Tibial nerve (tissue), 3 donors: Measurements from ENCODE around the gene TMEM116.

Source experiments
- CTCF ChIP-seq, 5 experiments: fragments of 200-600 bp in 3 of 5; fragments of 450-650 bp in 2 of 5; sonication (generic) in 3 of 5; IDR thresholded peaks; one replicate each; pipeline ENCODE4 v1.5.1; 2016 to 2019; ENCODE audit warnings: antibody characterized with exemption in 5 of 5, mild to moderate bottlenecking in 3 of 5, moderate library complexity in 2 of 5
- POLR2A ChIP-seq, 2 donors: fragments of 450-650 bp; IDR thresholded peaks; one replicate each; pipeline ENCODE4 v1.6.1; 2017; ENCODE audit warnings: antibody characterized with exemption in 2 of 2, mild to moderate bottlenecking in 2 of 2, moderate library complexity in 2 of 2

- TF ChIP-seq POLR2A (IDR thresholded peaks at IDR 0.05) (no peak), CTCF (IDR thresholded peaks at IDR 0.05) (no peak)
Measured at GRCh38 chr12:111992464-111992863, 20.5 kb downstream of the TMEM116 start.
